Measurements from ENCODE around the gene NFKBIZ. TPM values are rescaled to one million over a fixed set of nuclear protein-coding genes. Genes with fewer than 3 reads are reported as not detected.

NFKBIZ gene
- total and polyA plus RNA-seq, 4 experiments from 2014 or later = 7.3 to 79.5 (median 44.6) TPM

- no peaks in the 10 kb centered on the region for H3K36me3 ChIP-seq (ENCODE audit: insufficient read depth, low read length)
- no peaks in the 10 kb centered on the region for H3K9me3 Mint-ChIP-seq
- no peaks in the 10 kb centered on the region for H3K27me3 Mint-ChIP-seq
- ChIA-PET CTCF (ENCODE audit: partially characterized antibody) (interaction anchor here (0.7 to 2.0 kb wide), 7 partner anchors 9 to 399 kb away, joined by 3 to 10 read pairs (median 6); partner anchors contain the start of gene NFKBIZ), POLR2A (ENCODE audit: partially characterized antibody) (interaction anchor here (1.0 to 6.9 kb wide), 5 partner anchors 19 to 152 kb away, joined by 3 to 213 read pairs (median 4); partner anchors contain the start of genes NFKBIZ and RPL24)
- H3K4me1 Mint-ChIP-seq = peaks cover 46 to 78% (median 61%) of the 10 kb centered on the region in 4 donors
- H3K9me3 ChIP-seq (ENCODE audit: control insufficient read depth in 1 of 2, low read length in 2 of 2) = no peaks in the 10 kb centered on the region
- H3K27ac ChIP-seq (ENCODE audit: low read depth, low read length) = peak overlapping the region; percentile 92
- intact Hi-C loops (cut with micrococcal nuclease) = loop anchor here (5.0 kb wide), 1 partner anchor 108 kb away; no protein-coding TSS in a partner anchor
- peak overlapping the region; percentile 89 to 98 (median 94) for H3K4me3 Mint-ChIP-seq
- H3K27ac Mint-ChIP-seq = peak overlapping the region; percentile 96 to 100 (median 98)
- H3K4me1 ChIP-seq (ENCODE audit: insufficient read depth, low read length) = peaks cover 51% of the 10 kb centered on the region
- H3K36me3 Mint-ChIP-seq = peaks cover 0 to 4% of the 10 kb centered on the region in 2 donors
- no peak for DNase-seq
- no peaks in the 10 kb centered on the region for H3K27me3 ChIP-seq (ENCODE audit: insufficient read depth, low read length)
- peak overlapping the region in 1 of 2 donors; percentile 7 for H3K4me3 ChIP-seq (ENCODE audit: low read length in 2 of 2)
These were observed 19.9 kb upstream of the NFKBIZ start for GRCh38 chr3:101829437-101829830.

- H3K36me3 Mint-ChIP-seq = peaks cover 0 to 7% of the 10 kb centered on the region in 2 donors
- ChIA-PET CTCF (ENCODE audit: partially characterized antibody) (interaction anchor here (0.7 to 2.0 kb wide), 6 partner anchors 9 to 399 kb away, joined by 3 to 10 read pairs (median 7); partner anchors contain the start of gene NFKBIZ), POLR2A (ENCODE audit: partially characterized antibody) (interaction anchor here (1.0 to 6.9 kb wide), 5 partner anchors 20 to 152 kb away, joined by 3 to 213 read pairs (median 4); partner anchors contain the start of genes NFKBIZ and RPL24)
- Histone ChIP-seq H3K27ac (ENCODE audit: low read depth, low read length) (peak overlapping the region; percentile 92), H3K36me3 (ENCODE audit: insufficient read depth, low read length) (no peaks in the 10 kb centered on the region), H3K9me3 (ENCODE audit: control insufficient read depth in 1 of 2, low read length in 2 of 2) (no peaks in the 10 kb centered on the region), H3K4me3 (ENCODE audit: low read length in 2 of 2) (no peak overlapping the region), H3K4me1 (ENCODE audit: insufficient read depth, low read length) (peaks cover 51% of the 10 kb centered on the region), H3K27me3 (ENCODE audit: insufficient read depth, low read length) (no peaks in the 10 kb centered on the region)
- H3K4me1 Mint-ChIP-seq = peaks cover 49 to 78% (median 64%) of the 10 kb centered on the region in 4 donors
- DNase-seq = no peak
- peak overlapping the region in 6 of 8 donors; percentile 17 to 96 (median 90) for H3K4me3 Mint-ChIP-seq
- no peaks in the 10 kb centered on the region for H3K9me3 Mint-ChIP-seq
- peak overlapping the region; percentile 96 to 100 (median 98) for H3K27ac Mint-ChIP-seq
- H3K27me3 Mint-ChIP-seq = no peaks in the 10 kb centered on the region
- intact Hi-C loops (cut with micrococcal nuclease) = loop anchor here (5.0 kb wide), 1 partner anchor 107 kb away; no protein-coding TSS in a partner anchor
These were observed 19.4 kb upstream of the NFKBIZ start for GRCh38 chr3:101829874-101830273.

GRCh38 chr3:101833446-101833974, 15.8 kb upstream of the NFKBIZ start:
- no peak overlapping the region for H3K4me3 ChIP-seq (ENCODE audit: low read length in 2 of 2)
- ChIA-PET CTCF (ENCODE audit: partially characterized antibody) (no interaction called here), POLR2A (ENCODE audit: partially characterized antibody) (interaction anchor here (1.0 to 2.9 kb wide), 2 partner anchors 13 to 16 kb away, joined by 3 to 14 read pairs; partner anchors contain the start of gene NFKBIZ)
- no peaks in the 10 kb centered on the region for H3K9me3 Mint-ChIP-seq
- H3K36me3 ChIP-seq (ENCODE audit: insufficient read depth, low read length) = no peaks in the 10 kb centered on the region
- H3K27me3 ChIP-seq (ENCODE audit: insufficient read depth, low read length) = no peaks in the 10 kb centered on the region
- peaks cover 0 to 7% of the 10 kb centered on the region in 2 donors for H3K36me3 Mint-ChIP-seq
- H3K9me3 ChIP-seq (ENCODE audit: control insufficient read depth in 1 of 2, low read length in 2 of 2) = no peaks in the 10 kb centered on the region
- peaks cover 32% of the 10 kb centered on the region for H3K4me1 ChIP-seq (ENCODE audit: insufficient read depth, low read length)
- intact Hi-C loops (cut with micrococcal nuclease) = no loop called here
- H3K4me3 Mint-ChIP-seq = peak overlapping the region in 5 of 8 donors; percentile 5 to 55 (median 37)
- no peak overlapping the region for H3K27ac ChIP-seq (ENCODE audit: low read depth, low read length)
- DNase-seq = no peak
- peaks cover 36 to 62% (median 46%) of the 10 kb centered on the region in 4 donors for H3K4me1 Mint-ChIP-seq
- H3K27ac Mint-ChIP-seq = peak overlapping the region; percentile 1 to 76 (median 55)
- no peaks in the 10 kb centered on the region for H3K27me3 Mint-ChIP-seq

- Mint-ChIP-seq H3K9me3 (no peaks in the 10 kb centered on the region), H3K27ac (peak overlapping the region in 1 of 7 donors; percentile 6), H3K4me1 (peaks cover 18 to 41% (median 26%) of the 10 kb centered on the region in 4 donors), H3K36me3 (peaks cover 0 to 7% of the 10 kb centered on the region in 2 donors), H3K4me3 (no peak overlapping the region), H3K27me3 (no peaks in the 10 kb centered on the region)
- POLR2A ChIA-PET (ENCODE audit: partially characterized antibody) = interaction anchor here (2.9 kb wide), 1 partner anchor 14 kb away, joined by 14 read pairs; the partner anchor contains the start of gene NFKBIZ
- Histone ChIP-seq H3K27ac (ENCODE audit: low read depth, low read length) (no peak overlapping the region), H3K4me3 (ENCODE audit: low read length in 2 of 2) (no peak overlapping the region), H3K27me3 (ENCODE audit: insufficient read depth, low read length) (no peaks in the 10 kb centered on the region), H3K4me1 (ENCODE audit: insufficient read depth, low read length) (peaks cover 11% of the 10 kb centered on the region), H3K36me3 (ENCODE audit: insufficient read depth, low read length) (no peaks in the 10 kb centered on the region), H3K9me3 (ENCODE audit: control insufficient read depth in 1 of 2, low read length in 2 of 2) (no peaks in the 10 kb centered on the region)
- CTCF ChIA-PET (ENCODE audit: partially characterized antibody) = interaction anchor here (1.2 to 1.7 kb wide), 2 partner anchors 33 to 390 kb away, joined by 4 to 8 read pairs; no protein-coding TSS in a partner anchor
- DNase-seq = no peak
- intact Hi-C loops (cut with micrococcal nuclease) = no loop called here
These were observed 13.6 kb upstream of the NFKBIZ start for GRCh38 chr3:101835676-101836075.

GRCh38 chr3:101836160-101836559, 13.2 kb upstream of the NFKBIZ start:
- intact Hi-C loops (cut with micrococcal nuclease) = no loop called here
- ChIA-PET CTCF (ENCODE audit: partially characterized antibody) (interaction anchor here (1.7 kb wide), 1 partner anchor 33 kb away, joined by 8 read pairs; no protein-coding TSS in a partner anchor), POLR2A (ENCODE audit: partially characterized antibody) (interaction anchor here (0.7 kb wide), 1 partner anchor 14 kb away, joined by 3 read pairs; the partner anchor contains the start of gene NFKBIZ)
- Mint-ChIP-seq H3K4me1 (peaks cover 18 to 36% (median 26%) of the 10 kb centered on the region in 4 donors), H3K36me3 (peaks cover 0 to 7% of the 10 kb centered on the region in 2 donors), H3K27me3 (no peaks in the 10 kb centered on the region), H3K4me3 (no peak overlapping the region), H3K9me3 (no peaks in the 10 kb centered on the region), H3K27ac (peak overlapping the region in 1 of 7 donors; percentile 6)
- H3K9me3 ChIP-seq (ENCODE audit: control insufficient read depth in 1 of 2, low read length in 2 of 2) = no peaks in the 10 kb centered on the region
- H3K4me3 ChIP-seq (ENCODE audit: low read length in 2 of 2) = no peak overlapping the region
- no peaks in the 10 kb centered on the region for H3K27me3 ChIP-seq (ENCODE audit: insufficient read depth, low read length)
- no peak overlapping the region for H3K27ac ChIP-seq (ENCODE audit: low read depth, low read length)
- DNase-seq = no peak
- H3K36me3 ChIP-seq (ENCODE audit: insufficient read depth, low read length) = no peaks in the 10 kb centered on the region
- H3K4me1 ChIP-seq (ENCODE audit: insufficient read depth, low read length) = peaks cover 11% of the 10 kb centered on the region

GRCh38 chr3:101836652-101837598, 12.4 kb upstream of the NFKBIZ start:
- ChIA-PET CTCF (ENCODE audit: partially characterized antibody) (interaction anchor here (1.0 kb wide), 1 partner anchor 16 kb away, joined by 4 read pairs; no protein-coding TSS in a partner anchor), POLR2A (ENCODE audit: partially characterized antibody) (interaction anchor here (0.7 to 1.1 kb wide), 4 partner anchors 9 to 111 kb away, joined by 3 to 4 read pairs (median 3); partner anchors contain the start of gene NFKBIZ)
- H3K36me3 Mint-ChIP-seq = peaks cover 2 to 12% of the 10 kb centered on the region in 2 donors
- Histone ChIP-seq H3K27me3 (ENCODE audit: insufficient read depth, low read length) (no peaks in the 10 kb centered on the region), H3K4me3 (ENCODE audit: low read length in 2 of 2) (no peak overlapping the region), H3K4me1 (ENCODE audit: insufficient read depth, low read length) (peaks cover 11% of the 10 kb centered on the region), H3K36me3 (ENCODE audit: insufficient read depth, low read length) (no peaks in the 10 kb centered on the region), H3K27ac (ENCODE audit: low read depth, low read length) (no peak overlapping the region), H3K9me3 (ENCODE audit: control insufficient read depth in 1 of 2, low read length in 2 of 2) (no peaks in the 10 kb centered on the region)
- H3K4me1 Mint-ChIP-seq = peaks cover 18 to 36% (median 24%) of the 10 kb centered on the region in 4 donors
- H3K9me3 Mint-ChIP-seq = peaks cover 0 to 2% (median 0%) of the 10 kb centered on the region in 8 donors
- no peak overlapping the region for H3K4me3 Mint-ChIP-seq
- no peaks in the 10 kb centered on the region for H3K27me3 Mint-ChIP-seq
- no peak for DNase-seq
- peak overlapping the region in 1 of 7 donors; percentile 55 for H3K27ac Mint-ChIP-seq
- intact Hi-C loops (cut with micrococcal nuclease) = no loop called here

Data from CD4-positive, alpha-beta memory T cell (primary cell).